ENCODE measurements around the gene PLA2G4E.

The PLA2G4E gene

DNA sequence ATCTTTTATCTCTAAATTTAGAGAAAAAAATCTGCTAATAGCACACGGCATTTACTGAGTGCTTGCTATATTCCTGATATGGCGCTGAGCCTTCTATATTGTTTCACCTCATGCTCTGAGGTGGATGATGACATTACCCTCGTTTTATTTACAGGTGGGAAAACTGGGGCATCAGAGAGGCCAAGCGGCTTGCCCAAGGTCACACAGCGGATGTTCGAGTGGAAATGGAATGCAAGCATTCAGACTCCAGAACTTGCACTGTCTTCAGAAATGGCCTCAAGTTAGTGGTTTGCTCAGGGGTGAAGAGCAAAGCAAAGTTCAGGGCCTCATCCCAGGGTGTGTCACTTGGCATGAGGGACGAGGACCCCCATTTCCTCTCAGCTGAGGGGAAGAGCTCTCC, 65.7 kb downstream of the PLA2G4E start:
- no peaks in the 10 kb centered on the region for H3K4me1 ChIP-seq (ENCODE audit: control insufficient read depth, insufficient read depth, low read length)
- no peaks in the 10 kb centered on the region for H3K27me3 ChIP-seq (ENCODE audit: control insufficient read depth, insufficient read depth, low read length)
- H3K4me2 ChIP-seq (ENCODE audit: low read length): no peak overlapping the region
- H3K9me3 ChIP-seq (replicated peaks; ENCODE audit: low read length): no peaks in the 10 kb centered on the region
- H3K4me3 ChIP-seq (ENCODE audit: low read length): no peak overlapping the region
- H3K36me3 ChIP-seq (ENCODE audit: insufficient read depth, low read length): peaks cover 26% of the 10 kb centered on the region
- no peak overlapping the region for H3K9ac ChIP-seq (ENCODE audit: low read depth, low read length)

DNA sequence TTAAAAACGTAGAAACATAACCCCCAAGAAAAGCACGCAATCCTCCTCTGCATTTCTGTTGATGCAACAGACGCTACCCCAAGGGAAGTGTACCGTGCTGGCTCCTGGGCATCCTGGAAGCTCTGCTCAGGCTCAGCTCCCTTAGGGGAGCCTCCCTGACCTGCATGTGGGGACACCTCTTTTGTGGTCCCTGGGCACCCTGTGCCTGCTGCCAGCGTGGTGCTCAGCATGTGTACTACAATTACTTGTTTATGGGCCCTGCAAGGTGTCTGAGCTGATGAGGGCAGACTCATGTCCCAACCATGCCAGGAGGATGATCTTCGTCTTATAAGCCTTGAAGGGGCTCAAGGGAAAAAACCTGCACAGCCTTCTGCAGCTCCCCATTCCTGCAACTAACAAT, 66.8 kb downstream of the PLA2G4E start:
- Histone ChIP-seq H3K36me3 (ENCODE audit: insufficient read depth, low read length) (peaks cover 26% of the 10 kb centered on the region), H3K4me3 (ENCODE audit: low read length) (no peak overlapping the region), H3K9ac (ENCODE audit: low read depth, low read length) (no peak overlapping the region), H3K4me1 (ENCODE audit: control insufficient read depth, insufficient read depth, low read length) (peaks cover 4% of the 10 kb centered on the region), H3K9me3 (replicated peaks; ENCODE audit: low read length) (no peaks in the 10 kb centered on the region), H3K4me2 (ENCODE audit: low read length) (no peak overlapping the region), H3K27me3 (ENCODE audit: control insufficient read depth, insufficient read depth, low read length) (no peaks in the 10 kb centered on the region)

DNA sequence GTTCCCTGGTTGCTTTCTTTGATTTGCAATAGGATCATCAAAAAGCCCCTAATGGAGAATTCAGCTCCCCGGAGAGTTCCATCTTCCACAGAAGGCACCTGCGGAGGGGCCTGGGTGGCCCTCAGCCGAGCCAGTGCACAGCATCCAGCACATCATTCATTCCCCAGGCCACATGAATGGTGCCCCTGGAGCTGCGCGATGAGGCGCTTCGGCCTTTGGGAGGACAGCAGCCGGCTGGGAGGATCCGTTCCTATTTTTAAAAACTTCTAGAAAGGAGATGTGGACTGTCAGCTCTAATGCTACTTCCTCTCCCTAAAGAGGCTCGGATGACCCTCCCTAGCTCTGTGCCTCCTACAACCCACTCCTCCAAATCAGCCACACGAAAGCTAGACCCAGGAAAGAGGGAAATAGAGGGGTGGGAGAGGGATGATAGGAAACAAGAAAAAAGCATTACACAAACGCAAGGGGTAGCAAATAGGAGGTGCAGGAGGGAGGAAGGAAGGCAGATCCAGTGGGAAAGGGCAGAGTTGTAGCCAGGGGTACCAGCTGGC, 68.8 kb downstream of the PLA2G4E start:
- Histone ChIP-seq H3K36me3 (ENCODE audit: insufficient read depth, low read length) (peaks cover 21% of the 10 kb centered on the region), H3K9me3 (replicated peaks; ENCODE audit: low read length) (no peaks in the 10 kb centered on the region), H3K27me3 (ENCODE audit: control insufficient read depth, insufficient read depth, low read length) (no peaks in the 10 kb centered on the region), H3K9ac (ENCODE audit: low read depth, low read length) (no peak overlapping the region), H3K4me3 (ENCODE audit: low read length) (no peak overlapping the region), H3K4me2 (ENCODE audit: low read length) (no peak overlapping the region), H3K4me1 (ENCODE audit: control insufficient read depth, insufficient read depth, low read length) (peaks cover 9% of the 10 kb centered on the region)

DNA sequence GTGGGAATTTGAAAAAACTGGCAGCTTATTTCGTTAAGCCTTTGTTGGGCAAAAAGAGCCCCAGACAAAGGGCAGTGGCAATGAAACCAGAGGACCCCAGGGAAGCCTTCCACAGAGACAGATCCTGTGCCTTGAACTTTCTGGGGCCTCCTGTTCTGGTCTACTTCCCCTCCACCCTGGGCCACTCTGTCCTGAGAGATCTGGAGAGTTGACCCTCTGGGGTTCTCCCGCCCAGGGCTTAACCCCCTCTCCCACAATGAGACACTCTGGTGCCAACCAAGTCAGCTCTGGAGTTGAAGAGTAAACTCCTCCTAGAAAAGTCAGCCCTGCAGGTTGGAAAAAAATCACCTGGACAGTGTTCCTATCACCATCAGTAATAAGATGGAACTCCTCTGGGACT, 69.3 kb downstream of the PLA2G4E start:
- no peaks in the 10 kb centered on the region for H3K27me3 ChIP-seq (ENCODE audit: control insufficient read depth, insufficient read depth, low read length)
- H3K9me3 ChIP-seq (replicated peaks; ENCODE audit: low read length): no peaks in the 10 kb centered on the region
- no peak overlapping the region for H3K4me2 ChIP-seq (ENCODE audit: low read length)
- H3K9ac ChIP-seq (ENCODE audit: low read depth, low read length): no peak overlapping the region
- H3K36me3 ChIP-seq (ENCODE audit: insufficient read depth, low read length): peaks cover 21% of the 10 kb centered on the region
- peaks cover 9% of the 10 kb centered on the region for H3K4me1 ChIP-seq (ENCODE audit: control insufficient read depth, insufficient read depth, low read length)
- H3K4me3 ChIP-seq (ENCODE audit: low read length): no peak overlapping the region

DNA sequence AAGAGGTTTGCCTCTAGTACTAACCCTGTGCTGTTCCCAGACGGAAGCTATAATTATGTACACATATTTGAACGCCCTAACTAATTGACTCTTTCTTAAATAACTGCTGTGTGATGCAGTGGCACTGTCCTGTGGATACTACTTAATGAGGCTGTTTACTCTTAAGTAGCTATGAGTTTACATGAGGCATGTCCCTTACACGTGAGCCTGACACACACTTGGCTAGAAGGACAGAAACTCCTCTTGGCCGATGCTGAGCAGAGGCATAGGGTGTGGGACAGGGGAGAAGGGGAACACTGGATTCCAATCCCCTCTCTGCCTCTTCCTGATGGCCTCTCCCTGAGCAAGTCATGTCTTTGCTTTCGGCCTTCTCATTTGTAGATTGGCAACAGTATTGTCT, 70.4 kb downstream of the PLA2G4E start:
- no peak overlapping the region for H3K9ac ChIP-seq (ENCODE audit: low read depth, low read length)
- peaks cover 15% of the 10 kb centered on the region for H3K4me1 ChIP-seq (ENCODE audit: control insufficient read depth, insufficient read depth, low read length)
- H3K4me2 ChIP-seq (ENCODE audit: low read length): no peak overlapping the region
- no peak overlapping the region for H3K4me3 ChIP-seq (ENCODE audit: low read length)
- no peaks in the 10 kb centered on the region for H3K27me3 ChIP-seq (ENCODE audit: control insufficient read depth, insufficient read depth, low read length)
- no peaks in the 10 kb centered on the region for H3K9me3 ChIP-seq (replicated peaks; ENCODE audit: low read length)
- H3K36me3 ChIP-seq (ENCODE audit: insufficient read depth, low read length): peaks cover 21% of the 10 kb centered on the region

DNA sequence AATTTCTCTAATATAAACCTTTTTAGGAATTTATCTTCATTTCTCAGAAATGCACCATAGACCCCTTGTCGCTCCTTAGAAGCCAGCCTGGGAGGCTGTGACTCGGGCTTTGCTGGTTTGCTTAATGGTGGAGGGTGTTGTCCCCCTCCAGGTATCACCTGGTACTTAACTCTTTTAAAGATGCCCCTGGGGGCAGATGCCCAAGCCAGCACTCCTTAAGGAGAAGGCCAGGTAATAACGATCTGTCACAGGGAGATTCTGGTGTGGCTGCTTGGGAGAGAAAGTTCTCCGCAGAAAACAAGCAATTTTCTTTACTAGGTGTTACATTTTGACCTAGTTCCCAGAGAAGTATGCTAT, 70.7 kb downstream of the PLA2G4E start:
- Histone ChIP-seq H3K4me1 (ENCODE audit: control insufficient read depth, insufficient read depth, low read length) (peaks cover 19% of the 10 kb centered on the region), H3K9me3 (replicated peaks; ENCODE audit: low read length) (no peaks in the 10 kb centered on the region), H3K4me2 (ENCODE audit: low read length) (no peak overlapping the region), H3K9ac (ENCODE audit: low read depth, low read length) (no peak overlapping the region), H3K27me3 (ENCODE audit: control insufficient read depth, insufficient read depth, low read length) (no peaks in the 10 kb centered on the region), H3K4me3 (ENCODE audit: low read length) (no peak overlapping the region), H3K36me3 (ENCODE audit: insufficient read depth, low read length) (peaks cover 21% of the 10 kb centered on the region)

DNA sequence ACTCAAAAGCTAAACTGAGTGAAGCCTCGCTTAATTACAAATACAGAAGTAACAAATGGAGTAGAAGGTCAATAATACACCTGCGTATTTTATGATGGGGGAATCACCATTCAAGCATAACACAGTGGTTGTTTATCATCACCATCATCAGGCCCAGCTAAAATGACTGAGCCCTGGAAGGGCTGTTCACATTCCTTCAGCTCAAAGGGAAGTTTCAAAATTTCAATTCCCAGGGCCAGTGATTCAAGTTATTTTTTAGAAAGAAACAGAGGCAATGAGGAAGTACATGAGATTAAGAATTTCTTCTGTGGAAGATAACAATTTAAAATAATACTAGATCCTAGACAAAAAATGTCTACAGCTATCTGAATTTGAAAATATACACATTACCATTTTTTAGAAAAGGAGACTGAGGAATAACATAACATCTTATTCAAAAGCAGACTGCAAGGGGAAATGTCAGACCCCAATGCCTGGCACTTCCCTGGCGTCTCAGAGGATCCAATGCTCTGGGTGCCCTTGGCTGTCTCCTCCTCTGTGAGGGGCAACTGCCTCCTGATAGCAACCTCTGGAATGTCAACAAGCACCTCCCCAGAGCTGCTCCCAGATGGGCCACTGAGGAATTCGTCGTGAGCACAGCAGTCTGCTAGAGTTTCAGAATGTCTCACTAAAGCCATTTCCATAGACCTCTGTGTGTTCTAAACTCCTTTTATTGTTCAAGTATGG, 71.3 kb downstream of the PLA2G4E start:
- Histone ChIP-seq H3K9me3 (replicated peaks; ENCODE audit: low read length) (no peaks in the 10 kb centered on the region), H3K4me3 (ENCODE audit: low read length) (no peak overlapping the region), H3K36me3 (ENCODE audit: insufficient read depth, low read length) (peaks cover 21% of the 10 kb centered on the region), H3K27me3 (ENCODE audit: control insufficient read depth, insufficient read depth, low read length) (no peaks in the 10 kb centered on the region), H3K4me1 (ENCODE audit: control insufficient read depth, insufficient read depth, low read length) (peaks cover 24% of the 10 kb centered on the region), H3K9ac (ENCODE audit: low read depth, low read length) (no peak overlapping the region), H3K4me2 (ENCODE audit: low read length) (no peak overlapping the region)

DNA sequence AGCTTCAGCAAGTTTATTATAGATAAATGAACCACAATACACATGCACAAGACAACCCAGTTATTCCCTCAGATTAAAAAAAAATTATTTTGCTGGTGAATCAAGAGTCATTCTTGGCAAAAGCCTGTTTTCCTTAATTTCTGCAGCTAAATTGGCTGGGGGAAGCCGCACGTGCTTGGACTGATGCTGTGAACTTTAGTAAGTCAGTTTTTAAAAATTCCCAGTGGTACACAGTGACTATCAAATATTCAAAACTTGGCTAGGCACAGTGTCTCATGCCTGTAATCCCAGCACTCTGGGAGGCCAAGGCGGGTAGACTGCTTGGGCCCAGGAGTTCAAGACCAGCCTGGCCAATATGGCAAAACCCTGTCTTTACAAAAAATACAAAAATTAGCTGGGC, 72.4 kb downstream of the PLA2G4E start:
- Histone ChIP-seq H3K27me3 (ENCODE audit: control insufficient read depth, insufficient read depth, low read length) (no peaks in the 10 kb centered on the region), H3K4me2 (ENCODE audit: low read length) (no peak overlapping the region), H3K4me1 (ENCODE audit: control insufficient read depth, insufficient read depth, low read length) (peaks cover 34% of the 10 kb centered on the region), H3K9me3 (replicated peaks; ENCODE audit: low read length) (no peaks in the 10 kb centered on the region), H3K4me3 (ENCODE audit: low read length) (no peak overlapping the region), H3K9ac (ENCODE audit: low read depth, low read length) (no peak overlapping the region), H3K36me3 (ENCODE audit: insufficient read depth, low read length) (peaks cover 21% of the 10 kb centered on the region)

DNA sequence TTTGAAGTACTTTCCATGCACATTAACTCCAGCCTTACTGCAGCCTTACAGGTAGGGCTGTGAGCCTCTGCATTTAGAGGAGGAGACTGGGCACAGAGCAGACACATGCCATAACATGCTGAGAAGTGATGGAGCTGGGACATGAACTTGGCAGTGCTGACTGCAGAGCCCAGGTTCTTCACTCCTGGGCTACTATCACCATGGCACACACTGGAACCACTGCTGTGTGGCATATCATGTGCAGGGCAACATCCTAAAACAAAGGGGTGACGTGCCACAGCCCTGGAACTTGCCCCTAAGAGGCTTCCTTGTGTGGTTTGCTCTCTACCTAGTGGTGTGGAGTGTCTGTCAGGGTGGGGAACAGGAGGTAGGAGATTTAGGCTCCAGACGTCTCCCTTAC, 73.9 kb downstream of the PLA2G4E start:
- H3K36me3 ChIP-seq (ENCODE audit: insufficient read depth, low read length): peaks cover 16% of the 10 kb centered on the region
- H3K9ac ChIP-seq (ENCODE audit: low read depth, low read length): no peak overlapping the region
- no peak overlapping the region for H3K4me3 ChIP-seq (ENCODE audit: low read length)
- no peak overlapping the region for H3K4me2 ChIP-seq (ENCODE audit: low read length)
- no peaks in the 10 kb centered on the region for H3K27me3 ChIP-seq (ENCODE audit: control insufficient read depth, insufficient read depth, low read length)
- H3K9me3 ChIP-seq (replicated peaks; ENCODE audit: low read length): no peaks in the 10 kb centered on the region
- peaks cover 46% of the 10 kb centered on the region for H3K4me1 ChIP-seq (ENCODE audit: control insufficient read depth, insufficient read depth, low read length)

DNA sequence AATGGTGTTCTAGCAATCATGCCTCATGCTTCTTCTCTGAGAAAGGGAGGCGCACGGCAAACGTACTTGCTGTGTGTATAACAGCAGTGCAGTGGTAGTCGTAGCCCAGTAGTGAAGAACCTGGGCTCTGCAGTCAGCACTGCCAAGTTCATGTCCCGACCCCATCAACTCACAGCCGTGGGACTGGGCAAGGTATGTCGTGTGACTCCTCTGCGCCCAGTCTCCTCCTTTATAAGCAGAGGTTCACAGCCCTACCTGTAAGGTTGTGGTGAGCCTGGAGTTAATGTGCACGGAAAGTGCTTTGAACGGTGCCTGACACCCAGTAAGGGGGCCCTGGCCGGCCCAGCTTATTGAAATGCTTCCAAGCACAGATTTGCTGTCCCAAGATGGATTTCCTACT, 75.1 kb downstream of the PLA2G4E start:
- no peaks in the 10 kb centered on the region for H3K27me3 ChIP-seq (ENCODE audit: control insufficient read depth, insufficient read depth, low read length)
- peaks cover 10% of the 10 kb centered on the region for H3K36me3 ChIP-seq (ENCODE audit: insufficient read depth, low read length)
- no peak overlapping the region for H3K9ac ChIP-seq (ENCODE audit: low read depth, low read length)
- H3K4me1 ChIP-seq (ENCODE audit: control insufficient read depth, insufficient read depth, low read length): peaks cover 58% of the 10 kb centered on the region
- H3K4me2 ChIP-seq (ENCODE audit: low read length): no peak overlapping the region
- no peaks in the 10 kb centered on the region for H3K9me3 ChIP-seq (replicated peaks; ENCODE audit: low read length)
- no peak overlapping the region for H3K4me3 ChIP-seq (ENCODE audit: low read length)

DNA sequence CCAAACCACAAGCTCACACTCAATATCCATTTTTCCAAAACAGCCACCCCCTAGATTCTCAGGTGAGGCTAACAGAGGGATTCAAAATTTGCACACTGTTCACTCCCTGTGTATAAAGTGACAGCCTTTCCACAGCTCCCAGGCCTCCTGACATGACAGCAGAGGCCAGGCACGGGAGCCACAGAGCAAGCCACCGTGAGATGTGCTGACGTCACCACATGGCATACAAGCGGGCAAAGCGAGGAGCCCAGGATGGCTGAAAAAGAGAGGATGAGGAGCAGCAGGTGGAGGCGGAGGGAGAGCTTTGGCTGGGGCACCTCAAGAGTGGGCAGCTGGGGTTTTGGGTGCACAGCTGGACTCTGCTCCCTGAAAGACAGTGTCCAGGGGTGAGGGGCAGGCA, 75.6 kb downstream of the PLA2G4E start:
- Histone ChIP-seq H3K4me3 (ENCODE audit: low read length) (no peak overlapping the region), H3K36me3 (ENCODE audit: insufficient read depth, low read length) (peaks cover 7% of the 10 kb centered on the region), H3K4me2 (ENCODE audit: low read length) (no peak overlapping the region), H3K27me3 (ENCODE audit: control insufficient read depth, insufficient read depth, low read length) (no peaks in the 10 kb centered on the region), H3K4me1 (ENCODE audit: control insufficient read depth, insufficient read depth, low read length) (peaks cover 63% of the 10 kb centered on the region), H3K9ac (ENCODE audit: low read depth, low read length) (peak overlapping the region; percentile 64), H3K9me3 (replicated peaks; ENCODE audit: low read length) (no peaks in the 10 kb centered on the region)

DNA sequence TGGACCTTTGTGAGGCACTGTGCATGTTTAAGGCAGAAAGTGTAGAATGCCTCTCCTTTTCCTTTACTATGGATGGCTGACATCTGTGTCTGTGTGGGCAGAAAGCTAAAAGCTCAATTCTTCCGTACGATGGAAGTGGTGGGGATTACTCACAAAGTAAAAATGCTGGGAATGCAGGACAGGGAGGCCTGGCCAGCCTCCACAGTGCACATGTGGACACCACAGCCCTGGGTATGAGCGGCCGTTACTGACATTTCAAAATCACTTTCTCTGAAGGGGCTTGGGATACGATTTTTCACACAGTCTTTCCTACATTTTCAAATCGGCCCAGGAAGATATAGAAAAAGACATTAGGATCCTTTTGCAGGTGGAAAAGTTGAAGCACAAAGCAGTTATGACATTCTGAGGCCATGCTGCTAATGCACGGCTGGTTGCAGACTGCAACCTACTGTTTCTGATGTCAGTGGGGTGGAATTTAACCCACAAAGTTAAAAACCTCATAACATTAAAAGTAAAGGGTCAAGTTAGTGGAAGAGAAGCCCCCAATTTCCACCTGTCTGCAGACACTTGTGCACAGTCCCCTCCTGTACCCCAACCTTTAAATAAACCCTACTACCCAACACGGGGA, 76.4 kb downstream of the PLA2G4E start:
- peaks cover 64% of the 10 kb centered on the region for H3K4me1 ChIP-seq (ENCODE audit: control insufficient read depth, insufficient read depth, low read length)
- peaks cover 7% of the 10 kb centered on the region for H3K36me3 ChIP-seq (ENCODE audit: insufficient read depth, low read length)
- H3K27me3 ChIP-seq (ENCODE audit: control insufficient read depth, insufficient read depth, low read length): no peaks in the 10 kb centered on the region
- H3K9ac ChIP-seq (ENCODE audit: low read depth, low read length): peak overlapping the region; percentile 66
- H3K9me3 ChIP-seq (replicated peaks; ENCODE audit: low read length): no peaks in the 10 kb centered on the region
- H3K4me3 ChIP-seq (ENCODE audit: low read length): peak overlapping the region; percentile 45
- H3K4me2 ChIP-seq (ENCODE audit: low read length): peak overlapping the region; percentile 77
